HG03342 (cell line): ENCODE data around the gene PRPF40A.
A peak's percentile ranks its signal among the peaks of the same experiment; 100 is the strongest.

Source experiments
- ATAC-seq: cut with Tn5 transposase; IDR thresholded peaks from one replicate; pipeline ENCODE4 v1.9.1; 2021; ENCODE audit warnings: mild to moderate bottlenecking, moderate library complexity; ENCODE audit not compliant: unreplicated experiment

The PRPF40A gene

DNA sequence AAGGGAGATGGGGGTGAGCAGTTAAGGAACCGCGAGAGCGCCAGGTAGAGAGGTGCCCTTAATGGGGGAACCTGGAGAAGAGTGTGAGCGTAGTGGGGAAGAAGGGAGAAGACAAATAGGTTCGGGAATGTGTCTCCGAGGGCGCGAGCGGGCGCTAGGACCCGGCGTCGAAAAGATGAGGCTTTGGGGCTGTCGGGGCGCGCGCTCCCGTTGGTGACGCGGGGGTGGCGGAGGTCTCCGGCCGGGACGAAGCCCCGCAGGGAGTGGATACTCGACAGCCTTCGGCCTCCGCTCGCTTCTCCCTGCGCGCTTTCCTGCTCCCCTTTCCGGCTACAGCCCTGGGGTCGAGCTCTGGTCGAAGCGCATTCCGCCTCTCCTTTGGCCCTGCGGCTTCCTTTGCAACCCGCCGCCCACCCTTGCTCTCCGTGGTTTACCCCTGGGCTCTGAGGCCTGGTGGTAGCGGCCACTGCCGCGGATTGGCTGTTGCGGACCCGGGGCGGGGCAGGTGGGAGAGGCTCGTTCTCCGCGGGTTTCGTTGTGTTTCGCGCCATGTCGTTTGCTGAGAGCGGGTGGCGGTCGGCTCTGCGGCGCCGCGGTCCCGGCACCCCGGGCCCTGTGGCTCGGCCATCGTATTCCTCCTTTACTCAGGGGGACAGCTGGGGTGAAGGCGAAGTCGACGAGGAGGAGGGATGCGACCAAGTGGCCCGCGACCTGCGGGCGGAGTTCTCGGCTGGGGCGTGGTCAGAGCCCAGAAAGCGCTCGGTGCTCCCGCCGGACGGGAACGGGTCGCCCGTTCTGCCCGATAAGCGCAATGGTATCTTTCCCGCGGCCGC, 1.0 kb upstream of the PRPF40A start, which contains the start of gene ARL6IP6:
TSS of gene ARL6IP6 (plus strand) at position 545 of the 833 bp plus-strand sequence. CDS start at position 550, 5 bp downstream.
- ATAC-seq, result peak; percentile 67

DNA sequence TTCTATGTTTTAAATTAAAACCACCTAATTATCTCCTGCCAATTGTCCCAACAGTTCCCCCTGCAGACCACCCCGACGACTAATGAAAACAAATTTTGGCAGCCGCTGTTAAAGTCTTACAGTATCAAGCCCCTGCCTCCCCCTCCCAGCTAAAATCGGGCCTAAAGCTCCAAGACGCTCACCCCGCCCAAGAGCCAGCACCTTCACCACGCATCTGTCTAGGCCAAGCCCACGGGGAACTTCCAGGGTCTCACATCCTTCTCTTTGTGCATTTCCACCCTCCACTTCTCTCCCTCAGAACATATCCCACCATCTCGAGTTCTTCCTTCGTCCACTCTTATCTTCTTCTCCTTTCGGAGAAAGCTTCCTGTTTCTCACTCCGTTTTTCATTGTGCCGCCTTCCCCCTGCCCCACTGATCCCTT, 445 bp downstream of the PRPF40A start:
- ATAC-seq, result peak; percentile 0

DNA sequence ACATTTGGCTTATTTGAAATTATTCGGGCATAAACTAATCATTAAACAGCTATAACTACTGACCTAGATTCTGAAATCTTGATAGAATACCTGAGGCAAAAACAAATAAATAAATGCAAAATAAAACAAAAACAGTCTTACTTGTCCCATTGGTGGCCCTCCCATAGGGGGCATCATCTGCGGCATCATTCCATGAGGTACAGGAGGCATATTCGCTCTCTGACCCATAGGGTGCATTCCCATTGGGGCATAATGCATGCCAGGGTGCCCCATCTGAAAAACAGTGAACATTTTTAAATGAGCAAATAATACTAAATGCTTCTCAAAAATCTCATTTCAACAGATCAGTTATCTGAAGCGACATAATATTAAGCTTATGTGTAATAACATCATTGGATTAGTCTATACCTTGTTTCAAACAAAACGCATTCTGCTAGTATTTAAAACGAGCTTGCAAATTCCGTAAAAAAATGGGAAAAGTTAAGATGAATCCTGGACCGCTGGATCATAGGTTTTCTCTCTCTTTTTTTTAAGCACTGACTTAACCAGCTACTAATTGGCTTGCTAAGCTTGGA, 1.3 kb downstream of the PRPF40A start:
- ATAC-seq, result no peak

DNA sequence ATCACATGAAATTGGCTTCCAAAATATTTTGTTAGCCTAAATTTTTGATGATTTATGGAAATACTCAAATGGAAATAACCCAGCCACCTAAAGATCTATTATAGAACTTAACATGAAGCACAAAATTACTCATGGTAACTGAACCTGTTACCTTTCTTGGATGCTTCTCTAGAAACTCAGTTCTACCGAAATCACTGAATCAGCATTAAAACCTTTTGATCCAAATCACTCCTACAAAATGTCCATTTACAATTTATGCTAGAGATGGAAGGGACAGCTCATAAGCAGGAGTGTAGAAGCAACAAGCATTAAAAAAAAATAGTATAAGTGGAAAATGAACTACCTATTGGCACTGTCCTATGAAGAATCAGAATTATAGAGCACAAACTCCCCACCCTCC, 2.1 kb downstream of the PRPF40A start:
- ATAC-seq, result no peak

DNA sequence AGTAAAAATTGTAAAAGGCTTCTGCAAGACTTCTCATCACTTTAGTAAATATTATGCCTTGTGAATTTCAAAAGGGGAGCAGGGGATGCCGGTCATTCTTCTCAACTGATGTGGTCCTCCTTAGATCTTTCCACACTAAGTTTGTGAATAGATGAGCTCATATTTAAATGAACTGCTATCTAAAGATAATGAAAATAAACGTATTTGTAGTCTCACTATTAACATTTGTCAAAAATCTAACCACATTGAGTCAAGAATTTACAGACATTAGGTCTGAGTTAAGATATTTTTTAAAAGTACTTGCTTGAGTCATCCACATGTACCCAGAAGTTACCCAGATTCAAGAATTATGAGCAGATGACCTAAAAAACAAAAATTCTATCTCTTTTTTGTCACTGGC, 6.5 kb downstream of the PRPF40A start:
- no peak for ATAC-seq

DNA sequence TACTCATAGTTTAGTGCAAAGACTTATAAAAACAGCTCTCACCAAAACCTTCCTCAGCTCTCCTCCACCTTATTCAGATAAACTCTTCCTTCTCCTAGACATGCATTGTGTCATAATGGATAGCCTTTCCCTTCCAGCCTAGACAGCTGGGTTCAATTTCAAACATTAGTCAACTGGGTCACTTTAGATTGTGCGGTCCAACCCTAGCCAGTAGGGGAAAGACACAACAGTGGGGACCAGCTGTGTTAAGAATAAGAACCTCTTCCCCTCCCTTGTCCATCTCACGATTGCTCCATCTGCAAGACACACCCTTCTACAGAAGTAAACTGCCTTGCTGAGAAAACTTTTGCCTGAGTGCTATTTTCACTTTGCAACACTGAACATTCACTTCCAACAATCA, 8.5 kb downstream of the PRPF40A start:
- no peak for ATAC-seq

DNA sequence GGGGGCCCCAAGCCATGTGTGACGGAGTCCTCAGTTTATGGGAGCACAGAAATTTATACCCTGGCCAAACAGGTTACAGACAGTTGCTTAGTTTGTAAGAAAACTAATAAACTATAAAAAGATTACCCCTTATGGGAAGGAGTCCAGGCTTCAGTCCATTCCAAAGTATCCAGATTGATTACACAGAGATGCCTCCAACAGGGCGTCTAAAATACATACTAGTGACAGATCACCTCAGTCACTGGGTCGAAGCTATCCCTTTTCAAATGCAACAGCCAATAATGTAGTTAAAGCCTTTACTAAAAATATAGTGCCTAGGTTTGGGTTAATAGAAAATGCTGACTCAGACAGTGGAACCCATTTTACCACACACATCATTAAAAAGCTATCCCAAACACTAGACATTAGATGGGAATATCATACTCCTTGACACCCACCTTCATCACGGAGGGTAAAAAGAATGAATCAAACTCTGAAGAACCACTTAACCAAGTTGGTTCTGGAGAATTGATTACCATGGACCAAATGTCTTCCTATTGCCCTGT, 10.7 kb downstream of the PRPF40A start:
- no peak for ATAC-seq

DNA sequence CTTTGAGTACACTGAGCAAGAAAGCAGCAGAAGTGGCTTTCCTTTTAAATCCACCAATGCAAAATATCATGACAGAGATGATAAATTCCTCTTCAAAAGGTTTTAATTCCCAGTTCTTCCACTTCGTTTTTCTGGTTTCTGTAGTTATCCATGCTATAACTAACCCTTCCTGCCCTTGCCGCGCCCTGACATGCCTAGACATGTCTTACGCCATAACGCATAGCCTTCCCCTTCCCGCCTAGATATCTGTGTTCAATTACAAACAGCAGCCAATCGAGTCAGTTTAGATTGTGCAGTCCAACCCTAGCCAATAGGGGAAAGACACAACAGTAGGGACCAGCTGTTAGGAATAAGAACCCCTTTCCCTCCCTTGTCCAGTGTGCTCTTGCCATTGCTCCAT, 16.1 kb downstream of the PRPF40A start:
- ATAC-seq, result no peak

DNA sequence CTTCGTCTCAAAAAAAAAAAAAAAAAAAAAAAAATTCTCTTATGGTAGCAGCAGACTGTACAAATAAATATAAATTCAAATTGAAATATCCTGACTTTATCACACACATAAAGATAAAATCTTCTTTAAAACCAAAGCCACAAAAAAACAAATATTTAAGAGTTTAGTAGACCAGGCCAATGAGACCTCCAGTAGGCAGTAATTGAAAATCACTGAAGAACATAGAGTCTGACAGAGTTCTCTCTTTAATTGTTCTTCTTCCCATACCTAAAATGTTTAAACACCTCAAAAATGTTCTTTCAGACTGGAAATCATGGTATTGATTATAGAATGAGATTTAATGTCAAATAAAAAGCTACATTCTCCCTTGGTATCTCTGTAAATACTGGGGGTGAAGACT, 20.8 kb downstream of the PRPF40A start:
- ATAC-seq, result no peak

DNA sequence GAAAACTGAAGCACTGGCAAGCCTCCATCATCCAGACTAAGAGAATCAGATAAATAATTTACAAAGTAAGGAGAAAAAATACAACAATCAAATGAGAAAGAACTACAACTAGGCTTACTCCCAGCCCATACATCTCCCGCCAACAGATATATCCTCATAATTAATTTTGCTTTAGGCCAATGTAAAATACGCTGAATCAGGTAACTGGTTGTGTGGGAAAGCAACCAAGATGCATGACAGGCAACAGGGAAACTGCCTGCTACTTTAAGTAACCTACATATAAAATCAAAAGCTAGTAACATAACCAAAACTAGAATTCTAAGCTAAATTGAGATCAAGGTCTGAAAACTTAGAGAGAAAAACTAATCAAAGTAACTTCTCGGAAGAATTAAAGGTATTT, 21.5 kb downstream of the PRPF40A start:
- ATAC-seq, result no peak

DNA sequence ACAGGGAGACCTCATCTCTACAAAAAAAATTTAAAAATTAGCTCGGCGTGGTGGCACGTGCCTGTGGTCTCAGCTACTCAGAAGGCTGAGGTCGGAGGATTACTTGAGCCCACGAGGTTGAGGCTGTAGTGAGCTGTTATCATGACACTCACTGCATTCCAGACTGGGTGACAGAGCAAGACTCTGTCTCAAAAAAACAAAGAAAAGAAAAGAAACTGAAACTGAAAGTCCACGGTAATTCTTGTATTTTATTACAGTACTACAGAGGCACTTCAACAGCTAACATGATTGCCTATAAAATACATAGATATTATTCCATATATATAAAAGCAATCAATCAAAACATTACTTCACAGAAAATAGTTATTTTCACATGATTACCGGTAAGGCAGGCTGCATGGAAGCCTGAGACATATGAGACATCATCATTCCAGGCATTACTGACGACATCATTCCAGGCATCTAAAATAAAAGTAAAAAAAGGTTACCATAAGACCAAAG, 23.1 kb downstream of the PRPF40A start:
- ATAC-seq, result peak; percentile 58

DNA sequence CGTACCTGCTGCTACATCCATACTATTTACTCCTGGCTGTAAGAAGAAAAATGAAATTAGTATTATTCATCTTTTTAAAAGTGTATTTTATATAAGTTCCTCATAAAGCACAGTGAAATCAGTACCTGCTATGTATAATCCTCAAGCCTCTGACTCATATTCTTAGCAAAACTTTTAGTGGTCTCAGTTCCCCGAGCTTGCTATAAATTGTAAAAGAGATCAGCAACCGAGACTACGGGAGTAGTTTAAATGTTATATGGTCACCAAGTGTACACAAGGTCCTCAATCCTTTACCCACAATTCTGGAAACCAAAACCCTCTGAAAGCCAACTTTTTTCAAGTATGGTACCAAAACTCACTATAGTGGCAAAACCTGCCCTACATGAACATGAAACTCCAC, 24.2 kb downstream of the PRPF40A start:
- peak; percentile 91 for ATAC-seq

DNA sequence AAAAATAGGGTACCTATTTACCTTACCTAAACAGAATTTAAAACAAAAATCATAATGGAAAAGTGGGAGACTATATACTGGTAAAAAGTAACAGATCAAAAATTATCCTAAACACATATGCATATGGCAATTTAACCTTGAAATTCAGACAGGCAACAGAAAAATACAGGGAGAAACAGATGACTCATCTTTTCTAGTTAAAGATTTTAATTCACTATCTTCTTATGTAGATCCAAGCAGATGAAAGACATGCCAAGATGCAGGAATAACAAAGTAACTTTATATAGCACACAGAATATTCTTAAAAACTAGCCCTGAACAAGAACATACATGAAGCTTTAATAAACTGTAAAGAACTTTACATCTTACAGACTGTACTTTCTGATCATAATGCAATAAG, 30.9 kb downstream of the PRPF40A start:
- no peak for ATAC-seq

DNA sequence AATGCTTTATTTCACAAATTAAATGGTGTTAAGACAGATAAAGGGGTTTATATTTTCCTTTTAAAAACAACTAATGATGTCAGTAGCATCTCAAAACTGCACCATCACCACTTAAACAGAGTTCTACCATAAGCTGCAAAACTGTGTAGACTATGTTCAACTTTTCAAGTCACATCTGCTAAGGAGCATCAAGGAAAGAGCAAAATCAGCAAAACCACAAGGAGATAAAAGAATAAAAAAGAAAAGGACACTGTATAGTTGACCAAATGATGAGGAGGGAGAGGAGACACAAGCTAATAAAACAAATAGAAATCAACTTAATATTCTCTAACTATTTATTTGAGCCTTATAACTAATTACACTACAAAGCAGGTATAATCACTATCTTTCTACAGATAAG, 33.9 kb downstream of the PRPF40A start:
- no peak for ATAC-seq

DNA sequence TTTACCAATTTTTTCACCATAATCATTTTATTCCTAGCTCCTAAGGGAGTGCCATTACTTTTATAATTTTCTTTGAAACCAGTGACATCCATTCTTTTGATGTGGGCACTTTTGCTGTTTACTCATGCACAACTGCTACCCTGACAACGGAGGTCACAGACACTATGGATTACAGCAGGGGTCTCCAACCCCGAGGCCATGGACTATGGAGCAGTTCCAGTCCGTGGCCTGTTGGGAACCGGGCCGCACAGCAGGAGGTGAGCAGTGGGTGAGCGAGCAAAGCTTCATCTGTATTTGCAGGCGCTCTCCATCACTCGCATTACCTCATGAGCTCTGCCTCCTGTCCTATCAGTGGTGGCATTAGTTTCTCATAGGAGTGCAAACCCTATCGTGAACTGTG, 34.6 kb downstream of the PRPF40A start:
- ATAC-seq, result no peak

DNA sequence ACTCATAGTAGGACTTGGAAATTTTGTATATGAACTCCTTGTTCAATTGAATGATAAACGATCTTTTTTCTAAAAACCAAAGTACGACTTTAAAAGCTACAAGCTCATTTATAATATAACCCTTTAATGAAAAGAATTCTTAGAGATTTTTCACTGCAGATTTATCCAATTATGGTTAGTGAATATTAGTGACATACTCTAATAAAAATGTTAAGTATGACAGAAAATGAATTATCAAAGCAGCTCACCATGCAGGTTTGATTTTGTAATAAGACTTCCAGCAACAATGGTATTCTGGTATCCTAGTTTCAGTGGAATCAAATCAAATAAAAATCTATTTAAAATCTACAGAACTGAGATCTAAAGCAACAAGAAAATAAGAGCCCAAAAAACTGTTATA, 38.5 kb downstream of the PRPF40A start:
- ATAC-seq, result no peak

DNA sequence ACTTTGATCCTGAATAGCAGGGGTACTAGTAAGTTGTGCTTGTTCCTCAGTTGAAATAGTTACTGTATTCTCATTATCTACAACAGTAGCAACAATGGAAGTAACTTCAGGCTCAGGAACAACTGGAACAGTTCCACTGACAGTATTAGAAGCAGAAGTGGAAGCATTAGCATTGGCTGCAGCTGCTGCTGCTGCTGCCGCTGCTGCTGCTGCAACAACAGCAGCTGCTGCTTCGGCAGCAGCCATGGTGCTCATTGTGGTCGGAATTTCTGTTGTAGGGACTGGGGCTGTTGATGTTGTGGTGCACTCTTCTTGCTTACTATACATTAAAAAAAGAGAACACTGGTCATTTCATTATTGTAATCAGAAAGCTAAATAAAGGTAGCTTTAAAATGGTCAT, 40.8 kb downstream of the PRPF40A start:
- no peak for ATAC-seq

DNA sequence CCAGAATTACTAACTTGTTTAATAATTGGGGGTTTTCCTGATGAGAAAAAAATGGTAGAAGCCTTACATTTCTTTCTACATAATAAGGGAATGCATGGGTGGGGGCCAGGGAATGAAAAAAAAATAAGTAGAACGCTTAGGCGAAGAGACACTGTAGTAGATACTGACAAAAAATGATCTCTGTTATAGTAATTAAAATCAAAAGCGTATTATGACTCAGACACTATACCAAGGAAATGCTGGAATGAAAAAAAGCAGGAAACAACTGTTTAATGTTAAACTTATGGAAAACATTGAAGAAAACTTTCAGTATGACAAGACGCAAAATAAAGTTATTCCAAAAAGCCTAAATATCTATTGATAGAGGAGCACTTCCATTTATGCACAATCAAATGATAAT, 42.9 kb downstream of the PRPF40A start:
- no peak for ATAC-seq

DNA sequence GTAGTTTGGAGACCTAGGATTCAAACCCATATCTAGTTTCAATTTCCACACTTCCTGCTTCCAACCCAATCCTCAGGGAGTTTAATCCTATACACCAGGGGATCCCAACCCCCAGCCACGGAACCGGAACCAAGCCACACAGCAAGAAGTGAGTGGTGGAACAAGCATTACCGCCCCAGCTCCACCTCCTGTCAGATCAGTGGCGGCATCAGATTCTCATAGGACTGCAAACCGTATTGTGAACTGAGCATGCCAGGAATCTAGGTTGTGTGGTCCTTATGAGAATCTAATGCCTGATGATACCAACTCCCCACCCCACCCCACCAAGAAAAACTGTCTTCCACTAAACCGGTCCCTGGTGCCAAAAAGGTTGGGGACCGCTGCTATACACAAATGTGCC, 52.5 kb downstream of the PRPF40A start:
- ATAC-seq, result no peak

DNA sequence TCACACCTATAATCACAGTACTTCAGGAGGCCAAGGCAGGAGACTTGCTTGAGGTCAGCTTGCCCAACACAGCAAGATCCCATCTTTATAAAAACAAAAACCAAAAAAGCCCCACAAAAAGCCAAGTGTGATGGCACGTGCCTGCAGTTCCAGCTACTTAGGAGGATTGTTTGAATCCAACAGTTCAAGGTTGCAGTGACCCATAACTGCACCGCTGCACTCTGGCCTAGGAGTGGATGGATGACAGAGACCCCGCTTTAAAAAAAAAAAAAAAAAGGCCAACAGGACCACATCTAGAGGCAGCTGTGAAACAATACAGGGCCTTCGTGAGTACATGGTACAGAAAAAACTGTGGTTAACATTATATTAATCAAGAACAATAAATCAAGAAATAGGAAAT, 56.2 kb downstream of the PRPF40A start:
- ATAC-seq, result no peak

DNA sequence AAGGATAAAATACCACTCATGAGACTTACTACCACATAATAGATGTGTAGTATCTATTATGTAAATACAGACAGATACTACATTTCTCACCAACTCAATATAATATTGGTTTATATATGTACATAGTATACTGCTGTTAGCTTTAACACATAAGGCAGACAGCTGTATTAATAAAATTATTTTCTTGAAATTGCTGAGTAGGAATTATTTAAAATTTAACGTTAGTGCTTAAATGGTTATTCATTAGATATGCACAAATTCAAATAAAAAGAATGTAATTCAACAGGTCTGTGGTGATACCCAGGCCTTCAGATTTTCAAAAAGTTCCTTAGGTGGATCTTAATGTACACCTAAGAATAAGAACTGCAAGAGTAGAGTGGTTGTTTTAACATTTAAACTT, 59.0 kb downstream of the PRPF40A start:
- no peak for ATAC-seq

DNA sequence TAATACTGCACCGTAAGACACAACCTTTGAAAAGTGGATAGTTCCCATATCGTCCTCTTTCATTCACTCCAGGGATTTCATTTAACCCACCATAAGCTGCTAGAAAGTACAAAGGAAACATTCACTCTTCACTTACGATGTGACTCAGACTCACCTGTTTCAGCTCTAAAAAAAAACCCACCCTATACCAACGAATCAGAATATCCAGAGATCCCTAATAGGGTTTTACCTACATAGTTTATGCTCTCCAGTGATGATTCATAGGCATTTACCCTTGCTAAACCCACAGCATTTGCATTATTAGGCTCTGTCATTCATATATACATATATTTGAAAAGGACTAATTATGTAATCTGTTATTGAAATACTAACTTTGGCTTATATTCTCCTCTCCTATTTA, 60.2 kb downstream of the PRPF40A start:
- ATAC-seq, result peak; percentile 54
